GM18505 (cell line): ENCODE data around the gene ATP8B4.

Experiments used
- ATAC-seq: cut with Tn5 transposase; IDR thresholded peaks from one replicate; pipeline ENCODE4 v1.9.1; 2021; ENCODE audit not compliant: unreplicated experiment
- POLR2A ChIP-seq: IDR thresholded peaks from 4 replicates; pipeline ENCODE4 v1.6.1; 2011; ENCODE audit warnings: borderline replicate concordance; ENCODE audit not compliant: insufficient read depth, insufficient read length; ENCODE audit errors: extremely low read depth

Gene ATP8B4

DNA sequence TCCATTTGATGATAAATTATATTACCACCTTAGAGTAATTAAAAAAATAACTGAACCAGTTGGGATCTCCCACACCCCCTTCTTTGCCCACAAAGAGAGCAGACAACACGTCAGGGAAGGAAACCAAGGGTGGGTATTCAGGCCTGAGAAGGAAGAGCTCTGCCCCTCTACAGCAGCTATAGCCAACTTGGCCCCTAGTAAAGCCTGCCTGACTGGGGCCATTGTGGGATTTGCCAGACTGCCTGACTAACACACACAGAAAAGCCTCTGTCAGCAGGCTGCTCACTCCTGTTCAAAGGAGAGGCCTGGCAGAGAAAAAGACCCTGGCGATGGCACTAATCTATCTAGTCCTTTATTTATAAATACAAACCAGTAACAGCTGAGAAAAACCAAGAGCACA, 41.4 kb downstream of the ATP8B4 start:
- no peak for TF ChIP-seq POLR2A
- no peak for ATAC-seq

DNA sequence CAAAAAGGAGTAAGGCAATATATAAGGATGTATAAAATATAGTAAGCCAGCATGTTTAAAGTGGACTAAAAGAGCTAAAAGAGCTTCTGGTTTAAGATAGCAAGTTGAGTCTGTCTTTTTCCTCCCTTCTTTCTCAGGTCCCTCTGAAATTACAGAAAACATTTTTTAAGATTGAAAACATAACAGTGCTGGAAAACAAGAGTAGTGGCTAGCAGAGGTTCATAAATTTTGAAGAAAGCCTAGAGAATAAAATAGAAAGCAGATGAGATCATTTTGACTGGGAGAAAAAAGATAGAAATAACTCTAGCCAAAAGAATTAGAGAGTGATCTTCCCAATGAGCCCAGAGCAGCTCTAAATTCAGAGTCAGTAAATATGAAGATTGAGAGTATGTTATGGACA, 41.9 kb downstream of the ATP8B4 start:
- ATAC-seq = no peak

DNA sequence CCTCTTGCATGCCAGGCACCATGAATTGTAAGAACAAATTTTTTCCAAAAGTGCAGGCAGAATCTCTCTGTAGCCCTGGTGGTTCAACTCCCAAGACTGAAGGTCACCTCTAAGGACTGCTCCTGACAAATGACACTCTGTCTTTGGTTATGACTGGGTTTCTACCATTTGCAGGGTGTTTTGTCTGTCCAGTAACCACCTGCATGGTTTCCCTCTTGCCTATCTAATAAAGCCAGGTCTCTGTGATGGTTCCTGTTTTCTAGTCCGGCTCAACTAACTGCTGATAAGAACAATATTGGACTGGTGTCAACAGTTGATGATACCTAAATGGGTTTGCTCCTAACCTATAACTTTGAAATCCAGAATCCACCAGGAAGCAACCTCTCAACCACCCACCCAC, 43.7 kb downstream of the ATP8B4 start:
- ATAC-seq = no peak
- TF ChIP-seq POLR2A = no peak

More for the DNA sequence above, 41.9 kb downstream of the ATP8B4 start:
- no peak for TF ChIP-seq POLR2A

GRCh38 chr15:50071551-50072258, 47.3 kb downstream of the ATP8B4 start:
- no peak for ATAC-seq
- TF ChIP-seq POLR2A = no peak

GRCh38 chr15:50068016-50068415, 51.0 kb downstream of the ATP8B4 start:
- no peak for TF ChIP-seq POLR2A
- no peak for ATAC-seq

GRCh38 chr15:50067254-50067653, 51.8 kb downstream of the ATP8B4 start:
- TF ChIP-seq POLR2A = no peak
- no peak for ATAC-seq

DNA sequence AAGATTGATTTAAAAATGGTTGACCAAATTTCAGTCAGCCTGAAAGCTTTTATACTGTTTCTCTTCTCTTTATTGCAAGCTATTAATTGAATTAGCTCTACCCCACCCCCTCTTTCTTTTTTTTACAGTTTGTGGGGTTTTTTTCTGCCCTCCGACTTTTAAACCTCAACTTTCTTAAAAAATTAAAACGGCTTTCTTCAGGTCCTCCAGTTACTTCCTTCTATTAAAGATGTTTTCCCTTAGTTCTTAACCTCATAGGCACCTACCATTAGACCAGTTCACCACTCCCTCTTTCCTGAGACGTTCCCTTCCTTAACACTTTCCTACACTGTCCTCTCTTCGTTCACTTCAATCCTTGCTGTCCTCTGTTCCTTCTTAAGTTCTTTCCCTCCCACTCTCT, 52.4 kb downstream of the ATP8B4 start:
- no peak for TF ChIP-seq POLR2A
- ATAC-seq = no peak

GRCh38 chr15:50066202-50066601, 52.8 kb downstream of the ATP8B4 start:
- no peak for TF ChIP-seq POLR2A
- no peak for ATAC-seq

DNA sequence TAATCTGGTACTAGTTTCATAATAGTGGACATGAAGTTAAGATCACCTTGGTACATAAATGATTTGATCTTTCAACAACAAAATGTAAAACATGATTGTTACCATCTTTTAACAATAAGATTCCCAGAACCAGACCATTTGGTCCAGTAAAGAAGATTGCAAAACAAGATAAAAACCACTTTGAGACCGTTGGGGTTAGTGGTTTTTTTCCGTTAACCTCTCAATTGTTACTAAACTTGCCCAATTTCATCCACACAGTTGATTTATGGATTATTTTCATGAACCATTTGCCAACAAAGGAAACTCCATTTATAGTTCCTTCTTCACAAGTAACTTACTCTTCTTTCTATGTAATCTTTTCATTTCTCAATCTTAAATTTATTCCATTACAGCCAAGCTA, 53.8 kb downstream of the ATP8B4 start:
- no peak for ATAC-seq
- TF ChIP-seq POLR2A = no peak

GRCh38 chr15:50064673-50065072, 54.4 kb downstream of the ATP8B4 start:
- no peak for ATAC-seq
- no peak for TF ChIP-seq POLR2A

GRCh38 chr15:50063226-50063625, 55.8 kb downstream of the ATP8B4 start:
- TF ChIP-seq POLR2A = no peak
- no peak for ATAC-seq

DNA sequence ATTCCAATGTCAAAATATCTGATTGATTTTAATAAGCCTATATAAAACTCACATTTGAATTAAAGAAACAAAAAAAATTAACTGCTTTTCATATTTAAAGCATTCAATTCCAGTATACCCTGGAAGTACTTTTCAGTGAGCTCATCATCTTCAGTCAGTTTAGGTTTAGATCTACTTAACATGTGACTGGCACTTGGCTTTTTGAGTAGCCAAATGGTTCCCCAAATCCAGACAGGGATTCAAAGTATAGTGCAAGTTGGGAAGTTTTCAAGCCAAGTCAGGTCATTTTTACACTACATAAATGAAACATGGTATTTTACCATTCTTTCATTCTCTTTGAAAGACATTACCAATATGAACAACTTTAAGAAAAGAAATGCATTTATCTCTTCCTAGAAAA, 57.5 kb downstream of the ATP8B4 start:
- ATAC-seq = no peak
- TF ChIP-seq POLR2A = no peak

- no peak for TF ChIP-seq POLR2A
- ATAC-seq = no peak
Observed at GRCh38 chr15:50059883-50060282, 59.1 kb downstream of the ATP8B4 start.

DNA sequence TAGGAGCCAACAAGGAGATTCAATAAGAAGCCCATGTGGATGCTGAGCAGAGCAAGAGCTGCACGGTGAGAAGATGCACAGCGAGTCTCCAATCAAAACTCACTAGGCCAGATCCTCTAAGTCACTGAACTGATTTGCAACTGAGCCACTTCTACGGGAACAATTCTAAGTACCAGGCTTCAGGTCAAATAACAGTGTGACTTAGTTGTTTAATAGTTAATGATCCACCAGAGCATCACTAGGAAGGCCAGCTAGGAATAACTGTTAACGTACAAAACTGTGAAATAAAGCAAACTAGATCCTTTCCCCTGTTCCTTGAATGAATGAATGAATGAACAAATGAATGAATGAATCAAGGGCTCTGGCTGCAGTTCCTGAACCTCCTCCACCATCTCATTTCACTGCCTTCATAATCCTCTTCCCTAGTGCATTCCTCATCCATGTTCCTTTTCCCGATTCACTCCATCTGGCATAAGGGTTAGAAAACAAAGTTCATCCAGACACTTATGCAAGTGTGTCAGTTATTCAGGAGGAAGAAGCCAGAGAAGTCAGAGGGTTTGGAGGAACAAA, 59.7 kb downstream of the ATP8B4 start:
- no peak for ATAC-seq

More for the DNA sequence above, 59.7 kb downstream of the ATP8B4 start:
- TF ChIP-seq POLR2A = no peak
